ENCODE data around the gene WDR27.
"Not testable (repeated sequence)": the region's sequence is repeated elsewhere in the genome, so short reads cannot be mapped to it uniquely, and the experiment has no call there.

Gene WDR27

DNA sequence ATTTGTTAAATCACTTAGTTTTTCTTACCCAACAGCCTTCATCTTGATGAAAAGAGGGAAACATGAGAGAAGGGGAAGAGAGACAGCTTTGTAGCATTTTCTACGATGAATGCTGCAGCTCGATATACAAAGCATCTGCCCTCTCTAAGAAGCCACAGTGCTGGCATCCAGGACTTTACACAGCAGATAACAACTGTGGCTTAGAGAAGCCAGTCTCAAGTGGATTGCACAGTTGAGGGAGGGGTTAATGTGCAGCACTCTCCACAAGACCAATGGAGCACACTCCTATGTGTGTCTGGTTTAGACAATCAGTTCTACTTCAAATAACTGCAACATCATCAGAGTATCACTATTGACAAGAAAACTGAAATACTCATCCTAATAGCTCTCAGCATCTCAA lies 5.9 kb upstream of the WDR27 start:
- DNase-seq, result no peak

DNA sequence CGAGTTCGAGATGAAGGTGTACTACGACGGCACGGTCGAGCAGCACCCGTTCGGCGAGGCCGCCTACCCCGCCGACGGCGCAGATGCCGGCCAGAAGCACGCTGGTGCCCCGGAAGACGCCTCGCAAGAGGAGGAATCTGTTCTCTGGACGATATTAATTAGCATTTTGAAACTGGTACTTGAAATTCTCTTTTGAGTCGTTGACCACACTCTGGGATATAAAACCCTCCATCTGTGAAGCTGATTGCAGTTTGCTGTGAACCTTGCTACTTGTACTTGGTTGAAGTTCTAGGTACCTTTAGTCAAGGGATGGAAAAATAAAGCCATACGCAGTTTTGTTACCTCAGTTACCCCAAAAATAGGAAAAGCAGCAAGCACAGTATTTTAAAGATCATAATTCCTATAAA lies 1.0 kb upstream of the WDR27 start:
- no peak for DNase-seq

- DNase-seq, result no peak
Observed at GRCh38 chr6:169701311-169701953, 397 bp downstream of the WDR27 start.

- no peak for DNase-seq
Observed at GRCh38 chr6:169700296-169700695, 1.5 kb downstream of the WDR27 start.

DNA sequence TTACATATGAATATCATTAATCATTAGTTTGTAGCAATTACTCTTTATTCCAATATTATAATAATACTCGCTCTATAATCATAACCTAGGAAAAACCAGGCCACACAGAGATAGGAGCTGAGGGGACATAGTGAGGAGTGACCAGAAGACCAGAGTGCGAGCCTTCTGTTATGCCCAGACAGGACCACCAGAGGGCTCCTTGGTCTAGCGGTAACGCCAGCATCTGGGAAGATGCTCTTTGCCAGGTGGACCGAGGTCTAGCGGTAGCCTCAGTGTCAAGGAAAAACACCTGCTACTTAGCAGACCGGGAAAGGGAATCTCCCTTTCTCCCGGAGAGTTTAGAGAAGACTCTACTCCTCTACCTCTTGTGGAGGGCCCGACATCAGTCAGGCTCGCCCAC lies 4.7 kb downstream of the WDR27 start:
- not testable (repeated sequence) for DNase-seq

DNA sequence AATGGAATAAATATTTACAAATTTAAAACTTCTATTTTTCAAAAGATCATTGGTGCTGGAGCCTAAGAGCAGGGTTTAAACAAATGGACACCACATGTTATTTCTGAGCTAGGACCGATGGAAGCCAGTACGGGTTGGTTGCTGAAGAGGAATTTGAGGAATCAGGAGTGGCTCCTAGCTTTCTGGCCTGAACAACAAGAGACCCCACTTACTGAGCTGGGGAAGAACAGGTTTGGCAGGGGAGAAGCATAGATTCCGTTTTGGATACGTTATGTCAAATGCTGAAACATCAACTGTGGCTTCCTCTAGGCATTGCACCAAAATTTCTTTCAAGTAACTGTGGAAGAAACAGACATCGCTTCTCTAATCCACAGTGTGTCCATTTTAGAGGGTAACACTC lies 6.7 kb downstream of the WDR27 start:
- no peak for DNase-seq

DNA sequence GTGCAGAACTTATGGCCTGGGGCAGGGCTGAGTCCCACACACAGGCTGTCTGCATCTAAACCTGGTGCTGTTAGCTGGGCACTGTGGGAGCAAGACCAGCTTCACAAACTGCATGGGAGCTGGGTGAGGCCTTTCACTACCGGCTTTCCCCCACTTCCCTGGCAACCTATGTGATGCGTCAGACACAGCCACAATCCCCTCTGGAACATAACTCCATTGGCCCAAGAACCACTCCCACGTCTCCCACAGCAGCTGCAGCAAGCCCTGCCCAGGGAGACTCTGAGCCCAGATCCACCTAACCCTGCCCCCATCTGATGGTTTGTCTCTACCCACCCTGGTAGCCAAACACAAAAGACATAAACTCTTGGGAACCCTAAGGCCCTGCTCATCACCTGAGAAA lies 9.3 kb downstream of the WDR27 start:
- DNase-seq, result no peak

- no peak for DNase-seq
Observed at GRCh38 chr6:169691260-169691659, 10.6 kb downstream of the WDR27 start.

DNA sequence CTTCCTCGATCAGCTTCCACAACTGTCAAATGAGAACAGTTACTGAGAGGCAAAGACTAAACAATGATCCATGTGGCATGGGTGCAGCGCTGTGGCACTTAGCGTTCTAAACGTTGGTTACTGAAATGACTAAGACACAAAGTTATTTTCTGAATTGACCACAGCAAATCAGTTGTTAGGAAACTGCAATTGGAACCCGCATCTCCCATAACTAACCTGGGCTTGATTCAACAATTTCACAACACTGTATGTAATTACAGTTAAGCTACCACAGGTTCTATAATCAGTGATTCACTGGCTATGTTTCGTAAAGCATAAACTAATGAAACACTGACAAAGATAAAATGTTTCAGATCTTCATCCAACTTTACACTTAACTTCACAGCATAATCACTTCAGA lies 12.5 kb downstream of the WDR27 start:
- DNase-seq, result no peak

DNA sequence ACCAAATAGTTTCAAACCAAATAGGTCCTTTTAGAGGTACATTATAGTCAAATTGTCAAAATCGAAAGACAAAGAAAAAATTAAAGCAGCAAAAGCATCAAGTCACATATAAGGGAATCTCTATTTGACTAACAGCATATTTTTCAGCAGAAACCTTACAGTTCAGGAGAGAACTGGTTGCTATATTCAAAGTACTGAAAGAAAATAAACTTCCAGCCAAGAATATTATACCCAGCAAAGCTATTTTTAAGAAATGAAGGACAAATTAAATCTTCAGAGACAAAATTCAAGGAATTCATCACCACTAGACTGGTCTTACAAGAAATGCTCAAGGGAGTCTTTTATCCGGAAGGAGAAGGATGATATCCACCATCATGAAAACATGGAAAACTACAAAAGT lies 16.0 kb downstream of the WDR27 start:
- DNase-seq, result no peak

- DNase-seq, result no peak
Observed at GRCh38 chr6:169684056-169684455, 17.8 kb downstream of the WDR27 start.

DNA sequence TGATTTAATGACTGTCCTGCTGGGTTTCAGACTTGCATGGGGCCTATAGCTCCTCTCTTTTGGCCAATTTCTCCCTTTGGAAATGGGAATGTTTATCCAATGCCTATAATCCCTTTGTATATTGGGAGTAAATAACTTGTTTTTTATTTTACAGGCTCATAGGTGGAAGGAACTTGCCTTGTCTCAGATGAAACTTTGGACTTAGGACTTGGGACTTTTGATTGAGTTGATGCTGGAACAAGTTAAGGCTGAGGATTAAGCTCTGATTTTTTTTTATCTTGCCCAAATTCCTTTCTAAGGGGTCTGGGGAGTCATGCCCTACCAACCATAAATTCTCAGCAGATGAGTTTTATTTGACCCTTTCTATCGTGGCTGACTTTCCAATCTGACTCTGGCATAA lies 23.5 kb downstream of the WDR27 start:
- DNase-seq, result no peak

GRCh38 chr6:169677096-169677495 lies 24.7 kb downstream of the WDR27 start:
- DNase-seq, result no peak

GRCh38 chr6:169675011-169675410 lies 26.8 kb downstream of the WDR27 start:
- DNase-seq, result no peak

GRCh38 chr6:169671563-169671962 lies 30.3 kb downstream of the WDR27 start:
- no peak for DNase-seq

- DNase-seq, result no peak
Observed at GRCh38 chr6:169669889-169670288, 31.9 kb downstream of the WDR27 start.

GRCh38 chr6:169669147-169669546 lies 32.7 kb downstream of the WDR27 start:
- DNase-seq, result no peak

- DNase-seq, result no peak
Observed at GRCh38 chr6:169668203-169668847, 33.5 kb downstream of the WDR27 start.

GRCh38 chr6:169667716-169668115 lies 34.1 kb downstream of the WDR27 start:
- DNase-seq, result no peak

GRCh38 chr6:169666441-169666840 lies 35.4 kb downstream of the WDR27 start:
- DNase-seq, result no peak

- DNase-seq, result no peak
Observed at GRCh38 chr6:169665289-169665688, 36.5 kb downstream of the WDR27 start.

DNA sequence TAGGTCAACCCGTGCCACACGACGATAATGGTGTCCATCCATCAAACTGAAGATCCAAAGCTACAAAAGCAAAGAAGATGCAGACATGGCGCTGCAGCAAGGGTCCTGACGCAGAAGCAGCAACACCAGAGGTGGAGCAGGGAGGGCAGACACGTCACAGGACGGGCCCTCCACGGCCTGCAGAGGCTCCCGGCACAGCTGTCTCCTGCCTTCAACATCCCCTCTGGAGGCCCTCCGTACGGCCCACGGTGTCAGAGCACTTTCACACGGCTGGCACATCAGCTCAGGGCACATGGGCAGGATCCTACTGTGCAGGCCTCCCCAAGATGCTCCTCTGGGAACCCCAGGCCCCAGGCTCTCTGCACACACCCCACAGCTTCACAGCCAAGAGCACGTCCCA lies 37.6 kb downstream of the WDR27 start:
- no peak for DNase-seq

GRCh38 chr6:169663468-169663867 lies 38.4 kb downstream of the WDR27 start:
- no peak for DNase-seq

DNA sequence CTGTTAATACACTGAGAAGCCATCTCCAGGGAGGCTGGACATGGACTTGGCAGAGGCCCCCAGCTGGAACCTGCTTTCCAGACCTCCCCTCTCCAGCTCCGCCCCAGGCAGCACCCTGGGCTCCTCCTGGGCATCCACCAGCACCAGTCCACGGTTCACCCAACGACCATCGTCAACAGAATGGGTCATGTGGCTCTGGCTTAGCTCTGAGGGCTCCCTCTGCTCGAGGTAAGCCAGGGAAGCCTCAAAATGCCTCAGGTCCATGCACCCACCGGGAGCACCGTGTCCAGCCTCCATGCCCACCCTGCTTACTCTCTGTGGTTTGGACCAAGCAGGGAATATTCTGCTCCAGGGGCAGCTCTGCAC lies 40.5 kb downstream of the WDR27 start:
- no peak for DNase-seq

GRCh38 chr6:169660751-169661390 lies 41.0 kb downstream of the WDR27 start:
- no peak for DNase-seq

Measured in DMS 273 treated with DMSO at 0.1 percent for 48 hours (cell line).